Activated CD8-positive, alpha-beta T cell treated with anti-CD3 and anti-CD28 coated beads for 36 hours (primary cell): ENCODE data around the gene KDELR3. TPM values are rescaled to one million over a fixed set of nuclear protein-coding genes. Genes with fewer than 3 reads are reported as not detected.

Experiments used
- ATAC-seq: fragments of 200-7000 bp; cut with Tn5 transposase; one replicate; pipeline ENCODE4 v1.10.0; 2021; ENCODE audit warnings: mild to moderate bottlenecking, moderate library complexity
- CTCF ChIA-PET: fragments of 350-600 bp; sonication (Branson Sonifier 250); formaldehyde crosslinking; loops from one replicate; lab custom pipeline; 2021; ENCODE audit warnings: antibody characterized with exemption; lab: Charles Lee
- POLR2A ChIA-PET: fragments of 350-600 bp; sonication (Branson Sonifier 250); formaldehyde crosslinking; loops from one replicate; lab custom pipeline; 2021; ENCODE audit warnings: antibody characterized with exemption; lab: Charles Lee
- DNase-seq: peaks from one replicate; pipeline ENCODE4 v3.0.0-alpha.2; 2020
- H3K27ac Mint-ChIP-seq: one replicate; pipeline ENCODE4 v1.8.0; 2021; ENCODE audit warnings: mild to moderate bottlenecking, mixed read lengths
- H3K27me3 Mint-ChIP-seq: one replicate; pipeline ENCODE4 v1.8.0; 2021; ENCODE audit warnings: mixed read lengths
- H3K36me3 Mint-ChIP-seq: one replicate; pipeline ENCODE4 v1.8.0; 2021; ENCODE audit warnings: low read depth, mixed read lengths
- H3K4me1 Mint-ChIP-seq: one replicate; pipeline ENCODE4 v1.8.0; 2021; ENCODE audit warnings: low read depth, mixed read lengths
- H3K4me3 Mint-ChIP-seq: one replicate; pipeline ENCODE4 v1.8.0; 2021; ENCODE audit warnings: mild to moderate bottlenecking, moderate library complexity, mixed read lengths
- H3K9me3 Mint-ChIP-seq: one replicate; pipeline ENCODE4 v1.8.0; 2021; ENCODE audit warnings: mixed read lengths
- intact Hi-C: fragments of 100-400 bp; cut with micrococcal nuclease; formaldehyde crosslinking; loops from one replicate; pipeline ENCODE4 v1.10.0; 2022
- total RNA-seq, 2 experiments: library from RNA; stranded (reverse); gene quantifications; one replicate each; pipeline ENCODE4 v1.2.3, GENCODE V29; 2021
- TF ChIP-seq, protein P1 (sequence below): fragments of 200-600 bp; IDR thresholded peaks from one replicate; pipeline ENCODE4 v1.8.0; 2022; ENCODE audit warnings: antibody characterized with exemption, mild to moderate bottlenecking

KDELR3 gene
- total RNA-seq, 2 experiments from 2014 or later = 1.7 to 2.1 TPM

DNA sequence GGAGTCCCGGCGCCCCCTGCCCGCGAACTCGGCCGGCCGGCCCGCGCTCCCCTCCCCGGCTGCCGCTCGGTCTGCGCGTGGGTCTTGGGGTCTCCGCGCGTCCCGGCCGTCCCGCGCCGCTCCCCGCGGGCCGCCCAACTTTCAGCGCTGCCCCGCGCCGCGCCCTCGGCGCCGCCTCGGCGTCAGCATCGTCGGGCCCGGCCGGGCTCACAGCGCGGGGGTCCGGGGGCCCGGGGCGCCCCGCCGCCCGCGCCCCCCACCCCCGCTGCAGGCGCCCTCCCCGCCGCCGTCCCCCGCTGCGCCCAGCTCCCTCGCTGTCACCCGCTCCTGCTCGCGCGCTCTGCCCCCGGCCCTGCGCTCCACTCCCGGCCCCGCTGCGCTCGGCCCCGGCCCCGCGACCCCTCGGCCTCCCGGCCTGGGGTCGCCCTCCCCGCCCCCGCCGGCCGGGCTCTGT is 12.8 kb upstream of the KDELR3 start, which contains the start of gene KCNJ4:
Gene KCNJ4 (minus strand): TSS at position 124 of the 454 bp plus-strand sequence. CDS start 27,067 bp downstream, outside the sequence.
- no peaks in the 10 kb centered on the region for H3K36me3 Mint-ChIP-seq
- intact Hi-C loops = no loop called here
- CTCF ChIA-PET = interaction anchor here (1.0 kb wide), 1 partner anchor 117 kb away, joined by 3 read pairs; no protein-coding TSS in a partner anchor
- TF ChIP-seq, protein P1, sequence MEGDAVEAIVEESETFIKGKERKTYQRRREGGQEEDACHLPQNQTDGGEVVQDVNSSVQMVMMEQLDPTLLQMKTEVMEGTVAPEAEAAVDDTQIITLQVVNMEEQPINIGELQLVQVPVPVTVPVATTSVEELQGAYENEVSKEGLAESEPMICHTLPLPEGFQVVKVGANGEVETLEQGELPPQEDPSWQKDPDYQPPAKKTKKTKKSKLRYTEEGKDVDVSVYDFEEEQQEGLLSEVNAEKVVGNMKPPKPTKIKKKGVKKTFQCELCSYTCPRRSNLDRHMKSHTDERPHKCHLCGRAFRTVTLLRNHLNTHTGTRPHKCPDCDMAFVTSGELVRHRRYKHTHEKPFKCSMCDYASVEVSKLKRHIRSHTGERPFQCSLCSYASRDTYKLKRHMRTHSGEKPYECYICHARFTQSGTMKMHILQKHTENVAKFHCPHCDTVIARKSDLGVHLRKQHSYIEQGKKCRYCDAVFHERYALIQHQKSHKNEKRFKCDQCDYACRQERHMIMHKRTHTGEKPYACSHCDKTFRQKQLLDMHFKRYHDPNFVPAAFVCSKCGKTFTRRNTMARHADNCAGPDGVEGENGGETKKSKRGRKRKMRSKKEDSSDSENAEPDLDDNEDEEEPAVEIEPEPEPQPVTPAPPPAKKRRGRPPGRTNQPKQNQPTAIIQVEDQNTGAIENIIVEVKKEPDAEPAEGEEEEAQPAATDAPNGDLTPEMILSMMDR = no peak
- peak within 1 kb of the TSS; percentile 61 for H3K4me3 Mint-ChIP-seq
- H3K9me3 Mint-ChIP-seq = no peaks in the 10 kb centered on the region
- H3K4me1 Mint-ChIP-seq = peaks cover 11% of the 10 kb centered on the region
- DNase-seq = no peak
- H3K27me3 Mint-ChIP-seq = peaks cover 67% of the 10 kb centered on the region
- peak; percentile 11 for ATAC-seq
- POLR2A ChIA-PET = interaction anchor here (1.0 kb wide), 1 partner anchor 9 kb away, joined by 3 read pairs; no protein-coding TSS in a partner anchor
- no peak within 1 kb of the TSS for H3K27ac Mint-ChIP-seq

DNA sequence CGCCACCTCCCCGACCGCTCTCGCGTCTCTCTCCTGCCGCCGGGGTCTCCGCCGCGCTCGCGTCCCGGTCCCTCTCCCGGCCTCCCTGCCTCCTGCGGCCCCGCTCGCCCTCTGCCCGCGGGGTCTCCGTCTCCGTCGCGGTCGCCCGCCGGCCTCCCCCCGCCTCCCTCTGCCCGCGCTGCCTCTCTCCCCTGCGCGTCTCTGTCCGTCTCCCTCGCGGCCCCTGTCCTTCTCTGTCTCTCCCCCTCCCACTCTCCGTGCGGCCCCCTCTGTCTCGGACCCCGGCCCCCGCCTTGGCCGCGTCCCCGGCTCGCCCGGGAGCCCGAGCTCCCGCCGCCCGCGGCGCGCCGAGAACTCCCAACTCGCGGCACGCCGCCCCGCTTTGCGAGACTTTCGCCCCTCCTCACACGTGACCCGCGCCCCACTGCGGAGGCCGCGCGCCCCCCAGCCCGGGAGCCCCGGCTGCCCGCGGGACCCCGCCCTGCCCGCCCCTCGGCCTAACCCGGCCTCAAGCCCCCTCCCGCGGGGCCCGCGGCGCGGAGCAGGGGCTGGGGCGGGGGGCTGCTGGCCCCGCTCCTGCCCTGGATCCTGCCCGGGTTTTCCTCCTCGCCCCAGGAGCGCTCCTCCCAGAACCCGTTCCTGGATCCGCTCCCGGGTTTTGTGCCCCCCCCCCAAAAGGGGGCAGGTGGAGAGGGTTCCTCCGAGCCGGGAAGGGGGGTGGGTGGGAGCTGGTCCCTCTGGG is 12.2 kb upstream of the KDELR3 start:
- ChIA-PET POLR2A (interaction anchor here (1.0 kb wide), 1 partner anchor 10 kb away, joined by 3 read pairs; no protein-coding TSS in a partner anchor), CTCF (no interaction called here)
- H3K27me3 Mint-ChIP-seq = peaks cover 68% of the 10 kb centered on the region
- peaks cover 11% of the 10 kb centered on the region for H3K4me1 Mint-ChIP-seq
- H3K36me3 Mint-ChIP-seq = no peaks in the 10 kb centered on the region
- H3K27ac Mint-ChIP-seq = no peak overlapping the region
- H3K9me3 Mint-ChIP-seq = no peaks in the 10 kb centered on the region
- peak; percentile 46 for ATAC-seq
- intact Hi-C loops = no loop called here
- H3K4me3 Mint-ChIP-seq = peak overlapping the region; percentile 24
- peak; percentile 20 for DNase-seq
- TF ChIP-seq, protein P1 = no peak

DNA sequence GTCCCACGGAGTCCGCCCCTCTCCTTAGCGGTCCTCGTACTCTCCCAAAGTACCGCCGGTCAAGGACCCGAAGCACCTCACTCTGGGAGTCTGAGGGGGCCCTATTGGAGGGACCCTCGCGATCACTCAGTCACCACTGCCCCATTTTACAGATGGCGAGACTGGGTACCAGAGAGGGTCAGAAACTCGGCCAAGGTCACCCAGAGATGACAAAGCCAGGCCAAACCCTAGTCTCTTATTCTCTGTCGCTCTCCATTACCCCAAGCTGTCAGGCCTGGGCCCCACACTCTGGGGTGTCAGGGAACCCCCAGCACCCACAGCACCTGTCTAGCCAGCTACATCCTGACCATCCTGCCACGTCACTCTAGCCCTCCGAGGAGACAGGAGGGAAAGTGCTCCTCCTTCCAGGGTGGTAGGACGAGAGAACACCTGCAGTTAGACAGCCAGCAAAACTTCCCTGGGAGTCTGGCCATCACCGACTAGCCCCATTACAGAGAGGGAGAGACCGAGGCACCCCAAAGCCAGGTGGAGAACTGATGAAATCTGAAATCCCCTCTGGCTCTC is 11.5 kb upstream of the KDELR3 start:
- no peaks in the 10 kb centered on the region for H3K36me3 Mint-ChIP-seq
- no peak for DNase-seq
- H3K9me3 Mint-ChIP-seq = no peaks in the 10 kb centered on the region
- ATAC-seq = no peak
- intact Hi-C loops = no loop called here
- peaks cover 12% of the 10 kb centered on the region for H3K4me1 Mint-ChIP-seq
- POLR2A ChIA-PET = interaction anchor here (1.0 kb wide), 1 partner anchor 11 kb away, joined by 3 read pairs; no protein-coding TSS in a partner anchor
- peak overlapping the region; percentile 20 for H3K4me3 Mint-ChIP-seq
- CTCF ChIA-PET = no interaction called here
- TF ChIP-seq, protein P1 = no peak
- peaks cover 70% of the 10 kb centered on the region for H3K27me3 Mint-ChIP-seq
- H3K27ac Mint-ChIP-seq = no peak overlapping the region

DNA sequence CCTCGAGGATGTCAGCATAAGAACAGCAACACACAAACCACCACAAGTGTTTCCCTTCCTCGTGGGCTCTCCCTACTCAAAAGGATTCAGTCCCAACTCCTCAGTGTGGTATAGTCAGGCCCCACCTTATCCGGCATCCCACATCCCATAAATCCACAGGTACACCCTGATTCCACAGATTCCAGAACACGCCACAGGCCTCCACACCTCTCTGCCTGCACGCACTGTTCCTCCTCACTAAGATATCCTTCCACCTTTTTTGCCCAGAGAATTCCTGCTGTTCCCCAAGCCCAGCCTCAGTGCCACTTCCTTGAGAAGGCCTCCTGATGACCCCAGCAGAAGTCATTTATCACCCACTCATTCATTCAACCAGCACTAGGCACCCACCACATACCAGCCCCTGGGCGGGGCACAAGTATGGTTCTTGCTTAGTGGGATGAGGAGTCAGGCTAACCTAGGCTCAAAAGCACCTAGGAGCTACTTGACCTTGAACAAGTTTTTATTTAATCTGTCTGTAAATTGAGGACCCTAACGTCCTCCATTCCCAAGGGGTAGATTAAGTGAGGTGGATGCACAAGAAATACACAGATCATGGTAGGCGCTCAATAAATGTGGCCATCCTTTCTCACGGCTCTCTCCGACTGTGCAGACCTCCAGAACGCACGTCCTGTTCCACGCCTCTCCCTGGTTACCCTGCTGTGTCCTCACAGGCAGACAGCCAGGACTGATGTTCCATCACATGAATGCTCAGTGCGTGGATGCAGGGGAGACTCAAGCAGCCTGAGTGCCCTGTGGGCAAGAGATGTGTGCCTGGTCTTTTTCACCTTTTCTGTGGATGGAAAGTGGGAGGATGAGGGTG is 10.8 kb upstream of the KDELR3 start:
- H3K27ac Mint-ChIP-seq = no peak overlapping the region
- DNase-seq = no peak
- H3K4me1 Mint-ChIP-seq = peaks cover 15% of the 10 kb centered on the region
- ATAC-seq = no peak
- no peaks in the 10 kb centered on the region for H3K9me3 Mint-ChIP-seq
- POLR2A ChIA-PET = no interaction called here
- no peak overlapping the region for H3K4me3 Mint-ChIP-seq
- intact Hi-C loops = no loop called here
- H3K27me3 Mint-ChIP-seq = peaks cover 72% of the 10 kb centered on the region
- H3K36me3 Mint-ChIP-seq = no peaks in the 10 kb centered on the region
- CTCF ChIA-PET = no interaction called here
- TF ChIP-seq, protein P1 = no peak
